OCI-LY1 (cell line): ENCODE measurements around the gene AKR1C8.

ENCODE experiments used
- H2AFZ ChIP-seq: fragments of 200-600 bp; sonication (generic), shearing (Covaris generic); 2 replicates; pipeline ENCODE4 v1.6.0; 2014; ENCODE audit warnings: antibody characterized with exemption, mild to moderate bottlenecking, low read length
- H3F3A ChIP-seq: fragments of 200-600 bp; sonication (generic), shearing (Covaris generic); 2 replicates; pipeline ENCODE4 v1.6.0; 2014; ENCODE audit warnings: mild to moderate bottlenecking, antibody characterized with exemption, low read length, moderate library complexity; ENCODE audit not compliant: insufficient read depth
- H3K27ac ChIP-seq: fragments of 200-600 bp; sonication (generic); 2 replicates; pipeline ENCODE4 v1.5.1; 2014; ENCODE audit warnings: low read length, mixed run types, mild to moderate bottlenecking, low read depth; ENCODE audit not compliant: poor library complexity, severe bottlenecking
- H3K27me3 ChIP-seq: fragments of 200-600 bp; sonication (generic); 2 replicates; pipeline ENCODE4 v1.6.0; 2014; ENCODE audit warnings: antibody characterized with exemption, mild to moderate bottlenecking, low read length, moderate library complexity; ENCODE audit not compliant: insufficient read depth
- H3K36me3 ChIP-seq: fragments of 200-600 bp; sonication (generic); 2 replicates; pipeline ENCODE4 v1.6.1; 2014; ENCODE audit warnings: mild to moderate bottlenecking, antibody characterized with exemption, low read length, moderate library complexity, mixed read lengths; ENCODE audit not compliant: insufficient read depth
- H3K4me1 ChIP-seq: fragments of 200-600 bp; sonication (generic); 2 replicates; pipeline ENCODE4 v1.5.1; 2014; ENCODE audit warnings: mild to moderate bottlenecking, low read length, moderate library complexity; ENCODE audit not compliant: insufficient read depth, severe bottlenecking
- H3K4me2 ChIP-seq: fragments of 200-600 bp; sonication (generic), shearing (Covaris generic); 2 replicates; pipeline ENCODE4 v1.6.1; 2014; ENCODE audit warnings: low read length
- H3K4me3 ChIP-seq: fragments of 200-600 bp; sonication (generic); 2 replicates; pipeline ENCODE4 v1.5.1; 2014; ENCODE audit warnings: low read length, low read depth, mild to moderate bottlenecking, mixed read lengths; ENCODE audit not compliant: poor library complexity, severe bottlenecking
- H3K79me2 ChIP-seq: fragments of 200-600 bp; shearing (Covaris generic); 2 replicates; pipeline ENCODE4 v1.6.1; 2016; ENCODE audit warnings: mixed run types, low read length, mixed read lengths; ENCODE audit not compliant: insufficient read depth
- H3K9ac ChIP-seq: fragments of 200-600 bp; sonication (generic), shearing (Covaris generic); 2 replicates; pipeline ENCODE4 v1.6.1; 2014; ENCODE audit warnings: mild to moderate bottlenecking, low read length, mixed read lengths
- H3K9me2 ChIP-seq: fragments of 200-600 bp; sonication (generic), shearing (Covaris generic); 2 replicates; pipeline ENCODE4 v1.6.1; 2014; ENCODE audit warnings: low read depth, mild to moderate bottlenecking, low read length, mixed read lengths
- H3K9me3 ChIP-seq: fragments of 200-600 bp; shearing (Covaris generic); 2 replicates; pipeline ENCODE4 v1.6.1; 2014; ENCODE audit warnings: low read length, mixed read lengths
- H4K20me1 ChIP-seq: fragments of 200-600 bp; sonication (generic), shearing (Covaris generic); 2 replicates; pipeline ENCODE4 v1.6.0; 2016; ENCODE audit warnings: mild to moderate bottlenecking, low read length; ENCODE audit not compliant: insufficient read depth
- EZH2 ChIP-seq: fragments of 200-600 bp; sonication (generic), shearing (Covaris generic); IDR thresholded peaks from 2 replicates; pipeline ENCODE4 v1.8.0; 2017; ENCODE audit warnings: borderline replicate concordance, mixed run types, mild to moderate bottlenecking, antibody characterized with exemption, low read length, moderate library complexity, mixed read lengths
- TF ChIP-seq, protein P1 (sequence below): fragments of 200-600 bp; sonication (generic), shearing (Covaris generic); IDR thresholded peaks from 2 replicates; pipeline ENCODE4 v1.5.1; 2017; ENCODE audit warnings: mild to moderate bottlenecking, antibody characterized with exemption, low read length, moderate library complexity, mixed read lengths

The AKR1C8 gene

DNA sequence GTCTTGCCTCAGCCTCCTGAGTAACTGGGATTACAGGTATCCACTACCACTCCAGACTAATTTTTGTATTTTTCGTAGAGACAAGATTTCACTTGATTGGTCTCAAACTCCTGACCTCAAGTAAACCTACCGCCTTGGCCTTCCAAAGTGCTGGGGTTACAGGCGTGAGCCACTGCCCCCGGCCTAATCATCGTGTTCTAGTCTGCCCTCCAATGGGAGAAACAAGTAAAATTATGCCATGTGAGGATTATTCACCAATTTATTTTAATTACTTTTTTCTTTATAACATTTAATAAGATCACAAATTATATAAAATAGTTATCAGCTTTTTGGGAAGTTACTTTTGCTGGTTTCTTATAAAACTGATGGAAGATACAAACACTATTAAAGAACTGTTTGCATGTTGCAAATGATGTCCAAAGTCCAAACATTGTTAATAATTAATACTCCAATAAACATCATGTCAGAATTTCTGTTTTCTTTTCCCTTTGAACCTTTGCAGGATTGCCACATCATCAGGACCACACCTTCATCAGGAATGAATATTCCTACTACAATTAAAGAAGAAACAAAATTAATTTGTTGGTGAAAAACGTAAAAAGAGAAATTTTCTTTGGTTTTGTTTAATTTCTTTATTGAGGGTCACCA lies 10.9 kb upstream of the AKR1C8 start:
- H3K4me1 ChIP-seq = no peaks in the 10 kb centered on the region
- no peak overlapping the region for H3K9ac ChIP-seq
- H3K9me3 ChIP-seq = no peaks in the 10 kb centered on the region
- H3K27me3 ChIP-seq = no peaks in the 10 kb centered on the region
- no peak overlapping the region for H2AFZ ChIP-seq
- no peak overlapping the region for H3K27ac ChIP-seq
- no peaks in the 10 kb centered on the region for H3K79me2 ChIP-seq
- no peaks in the 10 kb centered on the region for H3K36me3 ChIP-seq
- no peaks in the 10 kb centered on the region for H3K9me2 ChIP-seq
- H3K4me2 ChIP-seq = no peak overlapping the region
- H3K4me3 ChIP-seq = no peak overlapping the region
- no peaks in the 10 kb centered on the region for H4K20me1 ChIP-seq
- TF ChIP-seq, protein P1, sequence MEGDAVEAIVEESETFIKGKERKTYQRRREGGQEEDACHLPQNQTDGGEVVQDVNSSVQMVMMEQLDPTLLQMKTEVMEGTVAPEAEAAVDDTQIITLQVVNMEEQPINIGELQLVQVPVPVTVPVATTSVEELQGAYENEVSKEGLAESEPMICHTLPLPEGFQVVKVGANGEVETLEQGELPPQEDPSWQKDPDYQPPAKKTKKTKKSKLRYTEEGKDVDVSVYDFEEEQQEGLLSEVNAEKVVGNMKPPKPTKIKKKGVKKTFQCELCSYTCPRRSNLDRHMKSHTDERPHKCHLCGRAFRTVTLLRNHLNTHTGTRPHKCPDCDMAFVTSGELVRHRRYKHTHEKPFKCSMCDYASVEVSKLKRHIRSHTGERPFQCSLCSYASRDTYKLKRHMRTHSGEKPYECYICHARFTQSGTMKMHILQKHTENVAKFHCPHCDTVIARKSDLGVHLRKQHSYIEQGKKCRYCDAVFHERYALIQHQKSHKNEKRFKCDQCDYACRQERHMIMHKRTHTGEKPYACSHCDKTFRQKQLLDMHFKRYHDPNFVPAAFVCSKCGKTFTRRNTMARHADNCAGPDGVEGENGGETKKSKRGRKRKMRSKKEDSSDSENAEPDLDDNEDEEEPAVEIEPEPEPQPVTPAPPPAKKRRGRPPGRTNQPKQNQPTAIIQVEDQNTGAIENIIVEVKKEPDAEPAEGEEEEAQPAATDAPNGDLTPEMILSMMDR = no peak
- no peak for TF ChIP-seq EZH2
- no peaks in the 10 kb centered on the region for H3F3A ChIP-seq

DNA sequence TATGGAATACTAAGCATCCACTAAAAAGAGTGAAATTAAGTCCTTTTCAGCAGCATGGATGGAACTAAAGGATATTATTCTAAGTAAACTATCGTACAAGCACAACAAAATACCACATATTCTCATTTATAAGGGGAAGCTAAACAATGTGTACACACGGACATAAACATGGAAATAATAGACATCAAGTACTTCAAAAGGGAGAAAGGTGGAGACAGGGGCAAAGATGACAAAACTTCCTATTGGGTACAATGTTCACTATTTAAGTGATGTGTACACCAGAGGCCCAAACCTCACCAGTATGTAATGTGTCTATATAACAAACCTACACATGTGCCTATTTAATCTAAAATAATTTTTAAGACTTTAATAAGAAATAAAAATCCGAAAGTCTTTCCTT lies 9.5 kb upstream of the AKR1C8 start:
- H4K20me1 ChIP-seq = no peaks in the 10 kb centered on the region
- no peaks in the 10 kb centered on the region for H3F3A ChIP-seq
- H2AFZ ChIP-seq = no peak overlapping the region
- H3K27ac ChIP-seq = no peak overlapping the region
- no peak overlapping the region for H3K4me2 ChIP-seq
- no peaks in the 10 kb centered on the region for H3K4me1 ChIP-seq
- no peaks in the 10 kb centered on the region for H3K36me3 ChIP-seq
- H3K9me3 ChIP-seq = no peaks in the 10 kb centered on the region
- no peak overlapping the region for H3K9ac ChIP-seq
- TF ChIP-seq, protein P1 = no peak
- no peak for TF ChIP-seq EZH2
- H3K9me2 ChIP-seq = no peaks in the 10 kb centered on the region
- H3K27me3 ChIP-seq = no peaks in the 10 kb centered on the region
- no peak overlapping the region for H3K4me3 ChIP-seq
- H3K79me2 ChIP-seq = no peaks in the 10 kb centered on the region

DNA sequence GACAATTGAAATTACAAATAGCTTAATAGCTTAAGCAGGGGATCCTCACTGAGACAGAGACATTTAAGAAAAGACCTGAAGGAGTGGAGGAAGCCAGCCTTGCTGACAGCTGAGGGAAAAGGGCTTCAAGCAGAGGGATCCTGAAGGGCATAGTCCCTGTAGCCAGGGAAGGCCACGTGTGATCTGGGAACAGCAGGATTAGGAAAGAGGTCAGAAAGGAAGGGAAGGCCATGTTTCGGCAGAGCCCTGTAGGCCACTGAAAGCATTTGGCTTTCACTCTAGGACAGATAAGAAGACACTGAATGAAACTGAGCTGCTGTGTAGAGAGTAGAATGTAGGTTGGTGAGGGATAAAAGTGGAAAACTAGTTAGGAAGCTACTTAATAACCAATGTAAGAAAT lies 3.4 kb upstream of the AKR1C8 start:
- Histone ChIP-seq H3K4me2 (no peak overlapping the region), H2AFZ (no peak overlapping the region), H3K27ac (no peak overlapping the region), H3K79me2 (no peaks in the 10 kb centered on the region), H3K4me3 (no peak overlapping the region), H3K9ac (no peak overlapping the region), H3K9me2 (no peaks in the 10 kb centered on the region), H3K27me3 (no peaks in the 10 kb centered on the region), H3F3A (no peaks in the 10 kb centered on the region), H3K4me1 (no peaks in the 10 kb centered on the region), H4K20me1 (no peaks in the 10 kb centered on the region), H3K36me3 (no peaks in the 10 kb centered on the region), H3K9me3 (no peaks in the 10 kb centered on the region)
- TF ChIP-seq EZH2 = no peak
- TF ChIP-seq, protein P1 = no peak
